H1 (cell line): ENCODE data around the gene SUSD6.

Source experiments
- CEBPB ChIP-seq: IDR thresholded peaks from 2 replicates; pipeline ENCODE4 v1.6.1; 2012; ENCODE audit warnings: low read depth, low read length
- EP300 ChIP-seq, 2 experiments: IDR thresholded peaks; 1 replicate in 1 of 2; 2 replicates in 1 of 2; pipeline ENCODE4 v1.6.1; 2011 to 2012; ENCODE audit warnings: low read depth in 2 of 2, low read length in 2 of 2, mild to moderate bottlenecking in 2 of 2, borderline replicate concordance in 1 of 2, inconsistent platforms in 1 of 2, moderate library complexity in 1 of 2
- JUN ChIP-seq: IDR thresholded peaks from 2 replicates; pipeline ENCODE4 v1.6.1; 2011; ENCODE audit warnings: low read depth, mild to moderate bottlenecking, improper control_type of control experiment, low read length
- RBBP5 ChIP-seq: IDR thresholded peaks from 2 replicates; pipeline ENCODE4 v1.7.1; 2012; ENCODE audit warnings: low read depth, mild to moderate bottlenecking, inconsistent platforms, low read length, moderate library complexity, borderline replicate concordance
- RXRA ChIP-seq: IDR thresholded peaks from 2 replicates; pipeline ENCODE4 v1.6.1; 2011; ENCODE audit warnings: low read depth, mild to moderate bottlenecking, low read length, moderate library complexity; ENCODE audit not compliant: insufficient read depth
- SIN3A ChIP-seq, 2 experiments: IDR thresholded peaks in 1 of 2; conservative IDR thresholded peaks in 1 of 2; 2 replicates each; pipeline ENCODE4 v1.6.1; 2011 to 2012; ENCODE audit warnings: low read length in 2 of 2, improper control_type of control experiment in 1 of 2, low read depth in 1 of 2, mild to moderate bottlenecking in 1 of 2
- TF ChIP-seq, protein P1 (sequence below), 3 experiments: IDR thresholded peaks; 1 replicate in 2 of 3; 2 replicates in 1 of 3; pipeline versions ENCODE4 v1.5.1 to v1.6.1; 2011; ENCODE audit warnings: low read length in 3 of 3, mild to moderate bottlenecking in 3 of 3, inconsistent platforms in 2 of 3, low read depth in 1 of 3, moderate library complexity in 1 of 3; ENCODE audit not compliant: insufficient read depth in 1 of 3; ENCODE audit errors: control extremely low read depth in 1 of 3

DNA sequence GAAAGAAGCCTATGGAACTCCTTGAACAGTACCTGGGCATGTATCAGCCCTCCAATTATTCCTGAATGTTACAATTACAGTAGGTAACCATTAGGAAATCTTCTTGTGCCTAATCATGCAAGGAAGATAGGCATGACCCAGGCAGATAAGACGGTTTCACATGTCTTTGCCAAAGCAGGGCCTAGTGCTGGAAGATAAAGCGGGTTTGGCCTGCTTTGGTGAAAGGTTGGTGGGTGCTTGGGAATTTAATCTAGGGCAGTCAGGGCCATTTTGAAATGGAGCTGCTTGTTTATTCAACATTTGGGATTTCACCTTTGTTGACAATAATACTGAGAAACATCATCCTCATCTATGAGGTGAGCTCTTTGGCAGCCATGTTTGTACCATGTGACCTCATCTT is 143.1 kb downstream of the SUSD6 start:
- TF ChIP-seq CEBPB (no peak), SIN3A (conservative IDR thresholded peaks at IDR 0.05 in 1 of 2, IDR thresholded peaks at IDR 0.05 in 1 of 2; ENCODE audit: low read depth in 1 of 2, low read length in 2 of 2) (no peak), JUN (no peak), RBBP5 (no peak), EP300 (IDR thresholded peaks at IDR 0.05; ENCODE audit: borderline replicate concordance in 1 of 2, low read depth in 2 of 2, low read length in 2 of 2) (no peak), RXRA (no peak)
- TF ChIP-seq, protein P1, sequence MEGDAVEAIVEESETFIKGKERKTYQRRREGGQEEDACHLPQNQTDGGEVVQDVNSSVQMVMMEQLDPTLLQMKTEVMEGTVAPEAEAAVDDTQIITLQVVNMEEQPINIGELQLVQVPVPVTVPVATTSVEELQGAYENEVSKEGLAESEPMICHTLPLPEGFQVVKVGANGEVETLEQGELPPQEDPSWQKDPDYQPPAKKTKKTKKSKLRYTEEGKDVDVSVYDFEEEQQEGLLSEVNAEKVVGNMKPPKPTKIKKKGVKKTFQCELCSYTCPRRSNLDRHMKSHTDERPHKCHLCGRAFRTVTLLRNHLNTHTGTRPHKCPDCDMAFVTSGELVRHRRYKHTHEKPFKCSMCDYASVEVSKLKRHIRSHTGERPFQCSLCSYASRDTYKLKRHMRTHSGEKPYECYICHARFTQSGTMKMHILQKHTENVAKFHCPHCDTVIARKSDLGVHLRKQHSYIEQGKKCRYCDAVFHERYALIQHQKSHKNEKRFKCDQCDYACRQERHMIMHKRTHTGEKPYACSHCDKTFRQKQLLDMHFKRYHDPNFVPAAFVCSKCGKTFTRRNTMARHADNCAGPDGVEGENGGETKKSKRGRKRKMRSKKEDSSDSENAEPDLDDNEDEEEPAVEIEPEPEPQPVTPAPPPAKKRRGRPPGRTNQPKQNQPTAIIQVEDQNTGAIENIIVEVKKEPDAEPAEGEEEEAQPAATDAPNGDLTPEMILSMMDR (IDR thresholded peaks at IDR 0.05; ENCODE audit: control extremely low read depth in 1 of 3, insufficient read depth in 1 of 3, low read depth in 1 of 3, low read length in 3 of 3): no peak
